Right ventricle myocardium inferior (tissue), 1 donor: ENCODE measurements around the gene CFAP100. TPM values are rescaled to one million over a fixed set of nuclear protein-coding genes. Genes with fewer than 3 reads are reported as not detected.

Experiments used
- ATAC-seq: fragments of 200-7000 bp; cut with Tn5 transposase; one replicate; pipeline ENCODE4 v1.9.1; 2020; ENCODE audit warnings: mild to moderate bottlenecking, moderate library complexity
- DNase-seq: peaks from one replicate; pipeline ENCODE4 v3.0.0; 2021; ENCODE audit errors: missing footprints
- intact Hi-C: fragments of 100-400 bp; cut with DNase I; formaldehyde crosslinking; loops from one replicate; pipeline ENCODE4 v1.11.0; 2022
- long read RNA-seq: library from polyadenylated mRNA; unstranded; transcript quantifications from one replicate; pipeline ENCODE4 v2.0.0, GENCODE V29; 2021
- total RNA-seq: library from RNA; stranded (reverse); fragmentation: NEBNext Ultra II Directional; extraction: Animal tissue kit (Norgen Biotek cat#: 25700); gene quantifications from one replicate; pipeline ENCODE4 v1.2.1, GENCODE V29; 2021
- donor health status: DM: no; HTN: yes; CAD: no; lungs with severe emphysema.

The CFAP100 gene
- not detected for total RNA-seq
- long read RNA-seq: 0 reads

GRCh38 chr3:126394179-126394976 is at the start of gene CFAP100:
Gene CFAP100, plus strand, starts transcription at chr3:126394909. Its CDS starts 1,092 bp downstream, at chr3:126396001.
- intact Hi-C loops: no loop called here
- DNase-seq: peak; percentile 76
- peak; percentile 50 for ATAC-seq

GRCh38 chr3:126345231-126345630 is 49.5 kb upstream of the CFAP100 start:
- no peak for DNase-seq
- ATAC-seq: no peak
- intact Hi-C loops: no loop called here

DNA sequence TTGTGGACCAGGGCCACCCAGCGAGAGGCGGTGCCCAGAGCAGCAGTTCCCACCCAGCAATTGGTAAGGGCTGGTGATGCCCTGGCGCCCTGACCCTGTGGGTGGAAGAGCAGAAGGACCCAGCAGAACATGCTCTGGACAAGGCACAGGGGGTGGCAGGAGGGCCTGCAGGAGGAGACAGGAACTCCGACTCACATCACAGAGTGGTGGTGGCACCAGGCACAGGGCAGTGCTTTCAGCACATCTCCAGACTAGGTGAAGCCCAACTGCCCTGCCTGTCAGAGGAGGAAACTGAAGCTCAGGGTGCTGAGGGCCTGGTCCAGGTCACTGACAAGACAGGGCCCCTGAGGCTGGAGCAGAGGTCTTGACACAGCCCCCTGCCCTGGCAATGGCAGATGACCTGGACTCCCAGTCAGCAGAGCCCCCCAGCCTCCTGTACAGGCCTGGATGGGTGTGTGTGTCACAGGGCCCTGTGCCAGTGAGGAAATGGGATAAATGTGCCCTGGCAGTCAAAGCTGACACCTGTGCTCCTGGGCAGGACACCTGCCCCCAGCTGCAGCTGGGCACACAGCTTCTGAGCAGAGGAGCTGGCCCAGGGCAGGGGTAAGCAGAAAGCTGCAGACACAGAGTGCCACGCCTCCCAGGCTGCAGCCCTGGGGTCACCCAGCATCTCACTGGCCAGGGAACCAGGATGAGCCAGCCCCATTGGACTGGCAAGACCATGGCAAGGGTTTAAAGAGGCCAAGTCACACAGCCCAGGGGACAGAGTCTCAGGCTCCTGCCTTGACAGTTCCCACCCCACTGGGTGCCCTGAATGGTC is 48.9 kb upstream of the CFAP100 start:
- DNase-seq: peak; percentile 42
- intact Hi-C loops: no loop called here
- ATAC-seq: no peak

DNA sequence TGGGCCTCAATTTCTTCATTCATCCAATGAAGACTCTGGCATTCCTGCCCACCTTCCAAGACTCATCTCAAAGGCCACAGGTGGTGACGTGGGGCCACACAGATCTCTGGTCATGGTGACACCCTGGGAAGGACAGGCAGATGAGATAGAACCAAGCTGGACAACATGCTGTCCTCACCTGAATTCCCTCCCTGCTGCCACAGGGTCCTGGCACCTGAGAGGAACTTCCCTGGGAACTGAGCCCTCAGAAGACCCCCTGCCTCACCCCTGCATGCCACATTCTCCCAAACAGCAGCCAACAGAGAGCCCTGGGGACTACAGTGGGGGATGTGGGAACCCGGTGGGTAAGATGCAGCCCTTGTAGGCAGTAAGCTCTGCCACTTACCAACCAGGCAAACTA is 48.2 kb upstream of the CFAP100 start:
- ATAC-seq: no peak
- intact Hi-C loops: no loop called here
- DNase-seq: no peak

- intact Hi-C loops: no loop called here
- ATAC-seq (no peak), DNase-seq (no peak)
These were observed 47.1 kb upstream of the CFAP100 start for GRCh38 chr3:126347543-126348161.

GRCh38 chr3:126348308-126348920 is 46.3 kb upstream of the CFAP100 start:
- intact Hi-C loops: no loop called here
- peak; percentile 28 for DNase-seq
- ATAC-seq: no peak

DNA sequence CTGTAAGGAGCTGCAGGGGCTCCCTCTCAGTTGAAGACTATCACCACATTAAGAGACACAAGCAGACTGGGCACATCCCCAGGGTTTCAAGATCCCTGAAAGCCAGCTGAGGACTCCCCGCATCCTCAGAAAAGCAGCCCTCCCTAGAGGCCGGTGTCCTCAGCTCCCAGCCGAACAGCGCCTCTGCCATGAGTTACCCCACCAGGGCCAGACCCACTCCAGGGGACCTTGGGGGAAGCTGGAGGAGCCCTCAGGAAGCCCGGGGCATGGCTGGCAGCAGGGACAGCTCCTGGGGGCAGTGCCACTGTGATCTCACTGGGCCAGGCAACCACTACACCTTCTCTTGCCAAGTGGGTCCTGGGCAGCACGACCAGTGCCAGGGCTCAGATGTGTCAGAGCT is 45.6 kb upstream of the CFAP100 start:
- intact Hi-C loops: no loop called here
- DNase-seq (no peak), ATAC-seq (no peak)

GRCh38 chr3:126349611-126350501 is 44.9 kb upstream of the CFAP100 start:
- no peak for DNase-seq
- ATAC-seq: no peak
- intact Hi-C loops: no loop called here

DNA sequence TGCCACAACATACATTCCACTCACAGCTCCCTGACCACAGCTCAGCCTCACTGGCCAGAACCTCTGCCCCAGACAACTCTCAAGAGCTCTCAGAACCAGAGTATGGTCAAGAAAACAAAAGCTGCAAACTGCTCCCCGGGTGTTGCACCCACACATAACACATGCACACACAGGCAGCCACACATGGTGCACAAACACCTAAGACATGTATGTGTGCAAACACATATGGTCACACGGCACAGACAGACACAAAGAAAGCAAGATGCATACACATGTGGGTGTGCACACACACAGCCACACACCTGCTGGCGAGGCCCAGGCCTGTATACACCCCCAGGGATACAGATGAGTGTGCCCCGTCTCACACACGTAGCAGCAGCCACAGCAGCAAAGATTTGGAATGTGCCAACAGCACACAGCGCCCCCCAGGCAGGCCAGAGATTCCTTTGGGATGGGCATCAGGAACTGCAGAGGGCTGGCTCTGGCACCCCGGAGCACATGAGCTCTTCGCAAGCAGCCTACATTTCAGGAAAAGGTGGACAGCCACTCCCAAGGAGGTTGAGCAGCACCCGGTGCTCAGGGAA is 44.1 kb upstream of the CFAP100 start:
- ATAC-seq (no peak), DNase-seq (no peak)
- intact Hi-C loops: no loop called here

DNA sequence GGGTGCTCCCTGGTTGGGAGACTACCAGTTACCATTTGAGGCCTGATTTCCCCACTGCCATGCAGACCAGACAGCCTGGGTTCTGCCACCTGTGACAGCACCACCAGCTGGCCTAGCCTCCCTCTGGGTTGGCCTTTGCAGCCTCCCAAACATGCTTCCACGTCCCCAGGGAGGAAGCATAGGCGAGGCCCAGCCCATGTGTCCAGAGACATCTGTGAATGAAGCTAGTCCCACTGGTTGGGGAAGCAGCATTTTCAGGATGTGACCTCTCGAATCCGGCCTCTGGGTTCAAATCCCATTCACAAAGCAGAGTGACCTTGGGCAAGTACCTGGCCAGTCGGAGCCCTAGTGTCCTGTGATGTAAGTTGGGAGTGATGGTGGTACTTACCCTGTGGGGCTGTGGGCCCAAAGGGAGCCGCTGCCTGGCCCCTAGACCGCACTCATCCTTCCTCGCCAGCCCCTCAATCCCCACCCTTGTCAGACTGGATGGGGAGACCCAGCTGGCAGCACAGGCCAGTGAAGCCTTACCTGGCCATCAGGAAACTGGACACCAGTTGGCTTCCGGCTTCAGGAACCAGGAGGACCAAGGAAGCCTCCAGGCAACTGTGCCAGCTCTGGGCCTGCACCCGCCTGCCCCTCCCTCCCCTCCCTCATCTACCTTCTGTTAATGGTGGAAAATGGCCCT is 43.5 kb upstream of the CFAP100 start:
- DNase-seq: no peak
- intact Hi-C loops: no loop called here
- ATAC-seq: no peak

DNA sequence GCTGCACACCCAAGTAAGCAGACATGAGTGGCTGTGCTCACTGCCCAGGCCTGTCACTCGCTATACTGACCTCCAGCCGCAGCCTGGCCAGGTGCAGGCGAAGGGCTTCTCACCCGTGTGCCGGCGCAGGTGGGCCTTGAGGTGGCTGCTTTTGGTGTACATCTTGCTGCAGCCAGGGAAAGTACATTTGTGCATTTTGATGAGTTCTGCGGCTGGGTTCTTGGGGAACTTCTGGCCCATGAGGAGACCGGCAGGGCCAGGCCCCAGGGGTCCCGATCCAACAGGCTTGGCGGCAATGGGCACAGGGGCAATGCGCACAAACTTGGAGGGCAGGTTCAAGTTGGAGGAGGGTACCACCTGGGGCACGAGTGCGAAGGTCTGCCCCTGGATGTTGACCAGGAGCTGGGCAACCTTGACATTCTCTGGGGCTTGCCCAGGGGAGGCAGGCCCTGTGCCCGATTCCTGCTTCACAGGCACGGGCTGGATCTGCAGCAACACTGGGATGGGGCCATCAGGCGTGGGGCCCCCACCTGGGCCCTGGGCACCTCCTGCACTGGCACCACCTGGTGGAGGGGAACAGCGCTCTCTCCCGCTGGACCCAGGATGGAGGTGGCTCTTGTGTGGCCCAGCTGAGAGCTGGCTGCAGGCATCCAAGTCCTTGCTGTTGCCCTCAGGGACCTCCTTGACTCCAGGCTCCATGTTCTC is 42.8 kb upstream of the CFAP100 start:
- ATAC-seq: no peak
- DNase-seq: no peak

DNA sequence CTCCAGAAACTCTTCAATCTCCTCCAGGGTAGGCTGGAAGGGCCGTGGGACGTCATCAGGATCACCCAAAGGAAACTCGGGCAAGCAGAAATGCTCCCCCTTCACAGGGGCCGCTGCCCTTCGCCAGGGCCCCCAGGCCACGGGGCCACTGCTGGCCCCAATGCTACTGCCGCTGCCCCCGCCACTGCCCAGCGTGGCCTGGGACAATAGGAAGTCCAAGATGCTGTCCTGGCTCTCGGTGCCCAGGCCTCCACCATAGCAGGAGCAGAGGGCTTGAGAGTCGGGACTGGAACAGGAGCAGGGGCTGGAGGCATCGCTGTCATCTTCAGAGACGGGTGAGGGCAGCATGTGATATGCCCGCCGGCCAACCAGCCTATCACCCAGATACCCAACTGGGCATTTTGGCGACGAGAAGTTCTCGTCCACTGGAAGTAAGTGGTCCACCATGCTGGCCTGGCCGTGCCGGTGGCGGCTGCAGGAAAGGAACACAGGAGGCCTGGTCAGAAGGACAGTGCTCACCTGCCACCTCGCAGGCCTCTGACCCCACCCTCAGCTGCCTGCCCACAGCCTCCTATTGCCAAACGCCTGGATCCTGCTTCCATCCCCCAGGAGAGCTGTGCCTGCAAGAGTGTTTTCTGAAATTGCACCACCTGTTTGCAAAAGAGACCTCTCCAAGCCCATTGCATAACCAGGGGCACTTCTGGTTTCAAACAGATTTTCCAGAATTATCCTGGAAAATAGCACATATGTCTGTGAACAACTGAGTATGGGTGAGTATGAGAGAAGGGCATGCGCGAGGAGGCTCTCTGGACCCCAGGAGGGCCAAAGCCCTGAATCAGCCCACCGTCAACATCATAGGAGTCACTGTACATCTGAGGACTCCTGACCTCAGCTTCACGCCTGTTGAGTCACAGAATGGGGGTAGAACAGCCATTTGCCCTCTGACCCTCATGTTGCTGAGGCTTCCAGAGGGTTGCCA is 41.9 kb upstream of the CFAP100 start:
- intact Hi-C loops: no loop called here
- DNase-seq: no peak
- ATAC-seq: no peak

More for the DNA sequence above, 42.8 kb upstream of the CFAP100 start:
- intact Hi-C loops: no loop called here

- no peak for ATAC-seq
- intact Hi-C loops: no loop called here
- DNase-seq: no peak
These were observed 40.9 kb upstream of the CFAP100 start for GRCh38 chr3:126353694-126354321.

GRCh38 chr3:126354776-126355175 is 39.9 kb upstream of the CFAP100 start:
- intact Hi-C loops: loop anchor here (5.0 kb wide), 1 partner anchor 62 kb away; no protein-coding TSS in a partner anchor
- ATAC-seq (no peak), DNase-seq (no peak)

DNA sequence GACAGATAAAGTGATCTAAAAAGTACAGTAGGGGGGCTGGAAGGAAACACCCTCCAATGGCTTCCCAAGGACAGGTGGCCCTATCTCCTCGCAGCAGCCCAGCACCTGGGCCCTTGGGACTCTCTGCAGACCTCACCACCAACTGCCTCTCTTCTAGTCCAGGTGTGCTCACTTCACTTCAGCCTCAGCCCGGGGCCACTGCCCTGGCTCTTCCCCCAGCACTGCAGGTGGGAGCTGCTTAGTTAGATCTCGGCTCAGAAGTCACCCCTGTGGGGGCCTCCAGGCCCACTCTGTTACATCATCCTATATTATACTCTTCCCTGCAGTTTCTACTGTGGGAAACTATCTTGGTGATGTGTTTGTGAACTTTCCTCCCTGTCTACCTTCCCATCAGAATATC is 39.5 kb upstream of the CFAP100 start:
- intact Hi-C loops: loop anchor here (5.0 kb wide), 1 partner anchor 63 kb away; no protein-coding TSS in a partner anchor
- ATAC-seq (no peak), DNase-seq (no peak)
